ENCODE measurements around the gene CATSPERD. TPM values are rescaled to one million over a fixed set of nuclear protein-coding genes. Genes with fewer than 3 reads are reported as not detected.
"Not testable (repeated sequence)": the region's sequence is repeated elsewhere in the genome, so short reads cannot be mapped to it uniquely, and the experiment has no call there.

CATSPERD gene
- total and polyA plus RNA-seq, 3 experiments from 2014 or later: not detected

DNA sequence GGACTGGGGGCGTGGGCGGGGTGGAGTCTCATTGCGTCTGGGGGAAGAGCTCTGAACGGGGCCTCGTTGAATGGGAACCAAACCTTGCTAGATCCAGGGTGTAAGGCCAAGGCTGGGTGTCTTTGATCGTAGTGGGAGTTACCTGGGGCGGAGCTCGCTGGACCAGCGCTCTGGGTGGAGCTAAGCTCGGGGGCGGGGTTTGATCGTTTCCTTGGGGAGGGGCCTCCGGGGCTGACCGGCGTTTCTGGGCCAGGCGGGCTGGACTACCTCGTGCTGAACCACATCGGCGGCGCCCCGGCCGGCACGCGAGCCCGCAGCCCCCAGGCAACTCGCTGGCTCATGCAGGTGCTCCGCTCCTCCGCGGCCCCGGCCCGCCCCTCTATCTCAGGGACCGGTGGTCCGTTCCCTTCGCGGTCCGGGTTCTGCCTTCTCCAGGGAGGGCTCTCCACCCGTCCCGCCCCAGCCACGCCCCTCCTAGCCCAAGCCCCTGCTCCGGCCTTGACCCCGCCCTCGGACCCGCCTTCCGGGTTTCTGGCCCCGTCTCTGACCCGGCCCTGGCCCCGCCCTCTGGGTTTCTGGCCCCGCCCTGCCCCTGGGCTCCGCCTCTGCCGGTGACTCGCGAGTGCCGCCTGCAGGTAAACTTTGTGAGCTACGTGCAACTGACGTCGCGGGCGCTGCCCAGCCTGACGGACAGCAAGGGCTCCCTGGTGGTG lies 33.6 kb upstream of the CATSPERD start:
- peaks cover 26 to 47% (median 26%) of the 10 kb centered on the region in 3 donors for H3K4me1 Mint-ChIP-seq
- H3K27me3 ChIP-seq (ENCODE audit: insufficient read depth, low read length, poor library complexity, severe bottlenecking): no peaks in the 10 kb centered on the region
- H3K4me3 ChIP-seq (ENCODE audit: low read length): peak overlapping the region; percentile 56
- H3K27me3 Mint-ChIP-seq: peaks cover 0 to 2% of the 10 kb centered on the region in 2 donors
- peaks cover 0 to 17% (median 0%) of the 10 kb centered on the region in 3 donors for H3K36me3 Mint-ChIP-seq
- H3K4me3 Mint-ChIP-seq: peak overlapping the region; percentile 80 to 95 (median 85)
- CTCF ChIA-PET: interaction anchor here (0.6 to 4.7 kb wide), 12 partner anchors 9 to 218 kb away, joined by 3 to 35 read pairs (median 4); partner anchors contain the start of genes CATSPERD, LONP1, SAFB and SAFB2
- peak overlapping the region; percentile 54 for H3K27ac ChIP-seq (ENCODE audit: low read depth, low read length)
- no peaks in the 10 kb centered on the region for H3K9me3 ChIP-seq (ENCODE audit: low read length)
- POLR2A ChIA-PET: interaction anchor here (0.8 to 2.5 kb wide), 5 partner anchors 29 to 896 kb away, joined by 3 to 15 read pairs (median 6); partner anchors contain the start of genes FEM1A, SAFB and SAFB2
- DNase-seq: peak; percentile 87 to 95 (median 93)
- peaks cover 17% of the 10 kb centered on the region for H3K4me1 ChIP-seq (ENCODE audit: insufficient read depth, low read length)
- no peaks in the 10 kb centered on the region for H3K9me3 Mint-ChIP-seq
- H3K36me3 ChIP-seq (ENCODE audit: insufficient read depth, low read length): no peaks in the 10 kb centered on the region
- peak overlapping the region; percentile 79 to 95 (median 88) for H3K27ac Mint-ChIP-seq

DNA sequence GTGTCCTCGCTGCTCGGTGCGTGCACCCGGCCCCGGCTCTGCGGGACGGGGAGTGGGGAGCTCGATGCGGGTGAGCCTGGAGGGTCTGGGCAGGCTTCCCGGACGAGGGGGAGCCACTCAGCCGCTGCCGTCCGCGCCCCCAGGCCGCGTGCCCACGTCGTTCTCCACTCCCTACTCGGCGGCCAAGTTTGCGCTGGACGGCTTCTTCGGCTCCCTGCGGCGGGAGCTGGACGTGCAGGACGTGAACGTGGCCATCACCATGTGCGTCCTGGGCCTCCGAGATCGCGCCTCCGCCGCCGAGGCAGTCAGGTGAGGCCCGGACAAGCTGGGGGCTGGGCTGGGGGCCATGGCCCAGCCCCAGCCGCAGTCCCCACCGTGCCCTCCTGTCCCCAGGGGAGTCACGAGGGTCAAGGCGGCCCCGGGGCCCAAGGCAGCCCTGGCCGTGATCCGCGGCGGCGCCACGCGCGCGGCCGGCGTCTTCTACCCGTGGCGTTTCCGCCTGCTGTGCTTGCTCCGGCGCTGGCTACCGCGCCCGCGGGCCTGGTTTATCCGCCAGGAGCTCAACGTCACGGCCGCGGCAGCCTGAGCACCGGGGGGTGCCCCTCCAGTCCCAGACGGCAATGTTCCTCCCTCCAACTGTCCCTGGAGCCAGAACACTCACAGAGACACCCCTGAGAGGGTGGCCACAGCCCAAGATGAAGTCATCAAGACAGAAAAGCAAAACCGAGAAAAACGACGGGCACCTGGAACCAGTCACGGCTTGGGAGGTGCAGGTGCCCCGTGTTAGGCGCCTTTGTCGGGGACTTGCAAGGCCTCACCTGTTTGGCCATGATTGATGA lies 32.9 kb upstream of the CATSPERD start:
- H3K27ac Mint-ChIP-seq: peak overlapping the region in 2 of 8 donors; percentile 74 to 79
- H3K9me3 ChIP-seq (ENCODE audit: low read length): no peaks in the 10 kb centered on the region
- ChIA-PET CTCF (interaction anchor here (0.6 to 4.7 kb wide), 11 partner anchors 10 to 217 kb away, joined by 3 to 35 read pairs (median 4); partner anchors contain the start of genes CATSPERD, LONP1, SAFB and SAFB2), POLR2A (interaction anchor here (0.9 to 2.5 kb wide), 4 partner anchors 28 to 68 kb away, joined by 4 to 15 read pairs (median 9); partner anchors contain the start of genes SAFB and SAFB2)
- H3K27ac ChIP-seq (ENCODE audit: low read depth, low read length): no peak overlapping the region
- no peaks in the 10 kb centered on the region for H3K9me3 Mint-ChIP-seq
- H3K27me3 ChIP-seq (ENCODE audit: insufficient read depth, low read length, poor library complexity, severe bottlenecking): no peaks in the 10 kb centered on the region
- H3K4me3 ChIP-seq (ENCODE audit: low read length): peak overlapping the region; percentile 56
- peak overlapping the region in 5 of 7 donors; percentile 80 to 86 (median 85) for H3K4me3 Mint-ChIP-seq
- no peak for DNase-seq
- peaks cover 4% of the 10 kb centered on the region for H3K36me3 ChIP-seq (ENCODE audit: insufficient read depth, low read length)
- H3K4me1 Mint-ChIP-seq: peaks cover 25 to 51% (median 26%) of the 10 kb centered on the region in 3 donors
- H3K4me1 ChIP-seq (ENCODE audit: insufficient read depth, low read length): peaks cover 16% of the 10 kb centered on the region
- H3K36me3 Mint-ChIP-seq: peaks cover 0 to 24% (median 0%) of the 10 kb centered on the region in 3 donors
- H3K27me3 Mint-ChIP-seq: no peaks in the 10 kb centered on the region

DNA sequence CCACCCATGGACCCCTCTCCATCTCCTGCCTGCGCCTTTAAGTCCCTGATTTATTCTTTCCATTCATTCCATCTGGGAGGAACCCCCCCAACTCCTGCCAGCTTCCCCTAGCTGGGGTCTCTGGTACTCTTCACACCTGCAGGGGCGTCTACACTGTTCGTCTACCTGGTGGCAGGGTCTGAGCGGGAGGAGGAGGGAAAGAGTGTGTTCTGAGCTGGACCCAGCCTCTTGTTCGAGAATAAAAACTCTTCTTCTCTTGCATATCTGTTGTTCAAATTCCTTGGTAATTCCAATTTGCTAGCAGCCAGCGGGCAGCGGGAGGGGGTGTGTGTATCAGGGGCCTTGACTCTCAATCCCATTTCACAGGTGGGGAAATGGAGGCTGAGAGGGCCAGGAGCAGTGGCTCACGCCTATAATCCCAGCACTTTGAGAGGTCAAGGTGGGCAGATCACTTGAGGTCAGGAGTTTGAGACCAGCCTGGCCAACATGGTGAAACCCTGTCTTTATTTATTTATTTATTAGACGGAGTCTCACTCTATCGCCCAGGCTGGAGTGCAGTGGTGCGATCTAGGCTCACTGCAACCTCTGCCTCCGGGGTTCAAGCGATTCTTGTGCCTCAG lies 32.1 kb upstream of the CATSPERD start:
- H3K27me3 ChIP-seq (ENCODE audit: insufficient read depth, low read length, poor library complexity, severe bottlenecking); H3K9me3 Mint-ChIP-seq; H3K27me3 Mint-ChIP-seq; H3K4me3 ChIP-seq (ENCODE audit: low read length); DNase-seq; H3K9me3 ChIP-seq (ENCODE audit: low read length); H3K27ac ChIP-seq (ENCODE audit: low read depth, low read length): not testable (repeated sequence)
- Mint-ChIP-seq H3K4me3 (peak overlapping the region; percentile 54 to 85 (median 67)), H3K27ac (peak overlapping the region in 4 of 8 donors; percentile 49 to 77 (median 60)), H3K36me3 (peaks cover 0 to 32% (median 0%) of the 10 kb centered on the region in 3 donors), H3K4me1 (peaks cover 24 to 59% (median 28%) of the 10 kb centered on the region in 3 donors)
- ChIA-PET CTCF (interaction anchor here (1.8 to 4.7 kb wide), 5 partner anchors 11 to 66 kb away, joined by 5 to 47 read pairs (median 19); partner anchors contain the start of genes CATSPERD, LONP1, SAFB and SAFB2), POLR2A (interaction anchor here (0.9 to 2.1 kb wide), 3 partner anchors 30 to 68 kb away, joined by 3 to 12 read pairs (median 4); no protein-coding TSS in a partner anchor)
- Histone ChIP-seq H3K4me1 (ENCODE audit: insufficient read depth, low read length) (peaks cover 16% of the 10 kb centered on the region), H3K36me3 (ENCODE audit: insufficient read depth, low read length) (peaks cover 11% of the 10 kb centered on the region)

DNA sequence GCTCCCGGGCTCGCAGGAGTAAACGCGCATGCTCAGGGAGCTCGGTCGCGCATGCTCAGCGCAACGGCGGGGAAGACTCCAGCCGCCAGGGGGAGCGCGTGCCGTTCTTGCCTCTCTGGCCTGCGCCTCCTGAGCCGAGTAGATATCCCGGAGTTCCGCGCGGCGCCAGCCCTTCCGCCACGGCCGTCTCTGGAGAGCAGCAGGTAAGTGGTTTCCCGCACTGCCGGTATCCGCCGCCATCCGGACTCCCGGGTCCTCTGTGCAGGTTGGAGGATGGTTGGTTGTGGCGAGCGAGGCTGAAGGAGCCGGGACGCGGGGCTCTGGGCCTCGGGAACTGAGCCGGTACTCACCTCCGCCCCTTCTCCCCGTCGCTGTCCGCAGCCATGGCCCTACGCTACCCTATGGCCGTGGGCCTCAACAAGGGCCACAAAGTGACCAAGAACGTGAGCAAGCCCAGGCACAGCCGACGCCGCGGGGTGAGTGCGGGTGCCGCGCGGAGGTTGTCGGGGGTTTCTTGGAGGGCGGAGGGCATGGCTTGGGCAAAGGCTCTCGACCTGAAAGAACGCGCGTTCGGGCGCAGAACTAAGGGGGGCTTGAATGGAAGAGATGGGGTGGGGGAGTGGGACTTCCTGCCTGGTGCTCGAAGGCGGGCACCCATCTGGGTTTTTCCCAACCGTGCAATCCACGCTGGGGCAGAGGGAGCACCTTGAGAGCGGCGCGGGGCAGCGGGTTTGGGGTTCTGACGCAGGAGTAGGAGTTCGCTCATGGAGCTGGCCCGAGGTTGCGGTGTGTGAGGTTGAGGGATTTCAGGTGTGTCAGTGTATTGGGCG lies 30.1 kb upstream of the CATSPERD start, which contains the start of gene RPL36:
TSS of gene RPL36 (plus strand) at position 171 of the 830 bp plus-strand sequence. CDS start at position 384, 213 bp downstream.
- peaks cover 16% of the 10 kb centered on the region for H3K4me1 ChIP-seq (ENCODE audit: insufficient read depth, low read length)
- Mint-ChIP-seq H3K27me3 (no peaks in the 10 kb centered on the region), H3K4me3 (peak within 1 kb of the TSS; percentile 91 to 97 (median 95)), H3K4me1 (peaks cover 24 to 64% (median 28%) of the 10 kb centered on the region in 3 donors), H3K27ac (peak within 1 kb of the TSS; percentile 90 to 99 (median 97)), H3K9me3 (no peaks in the 10 kb centered on the region), H3K36me3 (peaks cover 0 to 51% (median 0%) of the 10 kb centered on the region in 3 donors)
- no peaks in the 10 kb centered on the region for H3K9me3 ChIP-seq (ENCODE audit: low read length)
- H3K27me3 ChIP-seq (ENCODE audit: insufficient read depth, low read length, poor library complexity, severe bottlenecking): no peaks in the 10 kb centered on the region
- peak; percentile 97 to 98 (median 98) for DNase-seq
- H3K27ac ChIP-seq (ENCODE audit: low read depth, low read length): peak within 1 kb of the TSS; percentile 89
- POLR2A ChIA-PET: interaction anchor here (0.5 to 2.4 kb wide), 12 partner anchors 8 to 1159 kb away, joined by 3 to 28 read pairs (median 4); partner anchors contain the start of genes CATSPERD, LONP1, SAFB and SAFB2
- peaks cover 12% of the 10 kb centered on the region for H3K36me3 ChIP-seq (ENCODE audit: insufficient read depth, low read length)
- CTCF ChIA-PET: interaction anchor here (0.6 to 4.7 kb wide), 21 partner anchors 9 to 289 kb away, joined by 3 to 47 read pairs (median 4); partner anchors contain the start of genes CATSPERD, DUS3L, LONP1 and MICOS13
- peak within 1 kb of the TSS; percentile 97 for H3K4me3 ChIP-seq (ENCODE audit: low read length)

DNA sequence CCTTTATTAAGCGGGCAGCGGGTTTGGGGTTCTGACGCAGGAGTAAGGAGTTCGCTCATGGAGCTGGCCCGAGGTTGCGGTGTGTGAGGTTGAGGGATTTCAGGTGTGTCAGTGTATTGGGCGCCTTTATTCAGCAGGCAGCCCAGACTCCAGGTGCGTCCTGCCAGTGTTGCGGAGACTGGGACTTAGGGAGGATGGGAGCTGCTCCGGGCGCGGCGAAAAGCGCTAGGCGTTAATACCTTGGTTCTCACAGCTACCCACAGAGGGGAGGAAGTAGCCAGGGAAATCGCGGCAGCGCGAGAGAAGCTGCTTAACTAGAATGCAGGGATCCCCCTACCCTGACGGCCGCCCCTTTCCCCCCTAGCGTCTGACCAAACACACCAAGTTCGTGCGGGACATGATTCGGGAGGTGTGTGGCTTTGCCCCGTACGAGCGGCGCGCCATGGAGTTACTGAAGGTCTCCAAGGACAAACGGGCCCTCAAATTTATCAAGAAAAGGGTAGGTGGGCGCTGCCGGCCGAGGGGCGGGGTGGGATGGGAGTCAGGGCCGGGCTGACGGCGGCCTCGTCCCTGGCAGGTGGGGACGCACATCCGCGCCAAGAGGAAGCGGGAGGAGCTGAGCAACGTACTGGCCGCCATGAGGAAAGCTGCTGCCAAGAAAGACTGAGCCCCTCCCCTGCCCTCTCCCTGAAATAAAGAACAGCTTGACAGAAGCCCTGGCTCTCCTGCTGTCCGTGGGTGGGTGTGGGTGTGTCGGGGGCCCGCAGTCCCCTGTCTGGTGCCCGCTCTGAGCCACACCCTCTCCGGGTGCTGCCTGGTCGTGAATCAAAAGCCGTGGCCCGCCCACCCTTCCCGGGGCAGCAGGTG lies 29.2 kb upstream of the CATSPERD start:
- Mint-ChIP-seq H3K9me3 (no peaks in the 10 kb centered on the region), H3K36me3 (peaks cover 0 to 54% (median 0%) of the 10 kb centered on the region in 3 donors), H3K27me3 (no peaks in the 10 kb centered on the region), H3K4me1 (peaks cover 24 to 58% (median 27%) of the 10 kb centered on the region in 3 donors), H3K4me3 (peak overlapping the region; percentile 91 to 97 (median 95)), H3K27ac (peak overlapping the region; percentile 90 to 99 (median 97))
- CTCF ChIA-PET: interaction anchor here (1.0 to 3.5 kb wide), 2 partner anchors 9 to 28 kb away, joined by 6 to 47 read pairs; partner anchors contain the start of genes CATSPERD and LONP1
- POLR2A ChIA-PET: interaction anchor here (0.5 to 2.4 kb wide), 9 partner anchors 9 to 1158 kb away, joined by 3 to 28 read pairs (median 4); partner anchors contain the start of genes CATSPERD, LONP1, SAFB and SAFB2
- Histone ChIP-seq H3K9me3 (ENCODE audit: low read length) (no peaks in the 10 kb centered on the region), H3K4me1 (ENCODE audit: insufficient read depth, low read length) (peaks cover 16% of the 10 kb centered on the region), H3K4me3 (ENCODE audit: low read length) (peak overlapping the region; percentile 97), H3K27me3 (ENCODE audit: insufficient read depth, low read length, poor library complexity, severe bottlenecking) (no peaks in the 10 kb centered on the region), H3K27ac (ENCODE audit: low read depth, low read length) (peak overlapping the region; percentile 89), H3K36me3 (ENCODE audit: insufficient read depth, low read length) (peaks cover 12% of the 10 kb centered on the region)
- DNase-seq: peak; percentile 28 to 65 (median 28)

All from CD8-positive, alpha-beta memory T cell (primary cell).